Inflammatory macrophage treated with lipopolysaccharide for 4 hours (primary cell): Measurements from ENCODE around the gene CNPY1.

ENCODE experiments used
- DNase-seq: peaks from one replicate; pipeline ENCODE4 v3.0.0-alpha.2; 2020

Gene CNPY1

GRCh38 chr7:155486783-155487508, 59.4 kb downstream of the CNPY1 start:
- DNase-seq = no peak

- no peak for DNase-seq
Observed at GRCh38 chr7:155484483-155485399, 61.6 kb downstream of the CNPY1 start.

- DNase-seq = no peak
Observed at GRCh38 chr7:155483868-155484325, 62.5 kb downstream of the CNPY1 start.

- DNase-seq = peak; percentile 28
Observed at GRCh38 chr7:155483245-155483644, 63.1 kb downstream of the CNPY1 start.

GRCh38 chr7:155482511-155483183, 63.7 kb downstream of the CNPY1 start:
- DNase-seq = no peak

- DNase-seq = no peak
Observed at GRCh38 chr7:155481764-155482163, 64.6 kb downstream of the CNPY1 start.

- DNase-seq = no peak
Observed at GRCh38 chr7:155477476-155477875, 68.9 kb downstream of the CNPY1 start.

- no peak for DNase-seq
Observed at GRCh38 chr7:155471718-155472117, 74.6 kb downstream of the CNPY1 start.

- no peak for DNase-seq
Observed at GRCh38 chr7:155470686-155471638, 75.4 kb downstream of the CNPY1 start.

GRCh38 chr7:155470186-155470487, 76.2 kb downstream of the CNPY1 start:
- DNase-seq = no peak

GRCh38 chr7:155469311-155470185, 76.8 kb downstream of the CNPY1 start:
- no peak for DNase-seq

- no peak for DNase-seq
Observed at GRCh38 chr7:155468785-155469148, 77.6 kb downstream of the CNPY1 start.

GRCh38 chr7:155467846-155468784, 78.2 kb downstream of the CNPY1 start:
- DNase-seq = no peak

GRCh38 chr7:155466814-155467733, 79.3 kb downstream of the CNPY1 start:
- no peak for DNase-seq

GRCh38 chr7:155466142-155466813, 80.1 kb downstream of the CNPY1 start:
- DNase-seq = no peak

- DNase-seq = no peak
Observed at GRCh38 chr7:155465761-155466141, 80.6 kb downstream of the CNPY1 start.

- DNase-seq = no peak
Observed at GRCh38 chr7:155464948-155465739, 81.2 kb downstream of the CNPY1 start.

GRCh38 chr7:155464183-155464582, 82.2 kb downstream of the CNPY1 start:
- DNase-seq = no peak
